IPS DF 4.7 (cell line): ENCODE measurements around the gene FBXO8.

Experiments
- DNase-seq: peaks from one replicate; pipeline ENCODE4 v3.0.0-alpha.2; 2013; ENCODE audit warnings: low spot score; ENCODE audit errors: extremely low read depth

FBXO8 gene

DNA sequence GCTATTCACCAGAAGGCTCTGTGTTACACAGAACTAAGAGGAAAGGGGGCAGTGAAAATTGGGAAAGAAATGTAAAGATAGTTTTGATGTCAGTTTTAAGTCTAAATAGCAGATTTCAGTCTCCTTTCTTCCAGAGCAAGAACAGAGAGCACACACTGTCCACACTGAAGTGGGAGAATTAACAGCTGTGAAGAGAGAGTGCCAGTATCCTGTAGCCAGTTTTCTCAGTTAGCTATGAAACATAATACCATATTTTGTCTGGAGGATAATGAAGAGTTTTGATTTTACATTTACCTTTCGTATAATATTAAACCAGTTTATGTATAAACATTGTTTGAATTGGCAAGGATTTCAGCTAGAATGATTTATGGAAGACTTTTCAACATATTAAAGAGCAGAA, 35.1 kb downstream of the FBXO8 start:
- DNase-seq = no peak

DNA sequence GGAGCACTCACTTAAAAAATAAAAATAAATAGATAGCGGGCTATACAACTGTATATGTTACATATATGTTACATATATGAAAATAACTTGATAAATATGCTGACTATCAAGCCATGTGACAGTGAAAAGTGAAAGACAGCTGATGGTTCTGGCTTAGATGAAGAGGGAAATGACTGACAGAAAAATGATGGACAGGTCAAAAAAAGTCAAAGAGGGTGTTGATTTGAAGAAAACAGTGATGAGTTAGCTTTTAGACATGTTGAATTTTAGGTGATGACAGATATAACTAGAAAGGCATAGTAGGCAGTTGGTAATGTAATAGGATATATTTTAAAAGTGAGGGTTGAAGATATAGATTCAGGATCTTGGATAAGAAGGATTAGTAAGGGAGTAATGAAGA, 37.8 kb downstream of the FBXO8 start:
- no peak for DNase-seq

DNA sequence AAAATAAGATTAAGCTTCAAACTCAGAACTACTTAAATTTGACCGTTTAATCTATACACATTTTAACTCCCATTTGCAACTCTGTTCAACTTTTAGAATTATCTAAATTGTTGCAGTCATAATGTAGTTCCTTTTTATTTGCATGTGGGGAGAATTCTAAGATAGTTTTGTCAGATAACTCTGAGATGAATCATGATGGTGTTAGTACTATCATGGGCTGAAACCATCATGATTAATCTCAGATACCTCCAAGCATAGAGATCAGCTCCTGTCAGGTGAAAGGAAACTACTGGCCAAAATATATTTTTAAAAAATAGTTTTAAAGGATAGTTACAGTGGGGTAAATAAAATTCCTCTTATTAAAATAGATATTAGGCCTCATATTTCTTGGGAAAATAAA, 39.0 kb downstream of the FBXO8 start:
- no peak for DNase-seq

DNA sequence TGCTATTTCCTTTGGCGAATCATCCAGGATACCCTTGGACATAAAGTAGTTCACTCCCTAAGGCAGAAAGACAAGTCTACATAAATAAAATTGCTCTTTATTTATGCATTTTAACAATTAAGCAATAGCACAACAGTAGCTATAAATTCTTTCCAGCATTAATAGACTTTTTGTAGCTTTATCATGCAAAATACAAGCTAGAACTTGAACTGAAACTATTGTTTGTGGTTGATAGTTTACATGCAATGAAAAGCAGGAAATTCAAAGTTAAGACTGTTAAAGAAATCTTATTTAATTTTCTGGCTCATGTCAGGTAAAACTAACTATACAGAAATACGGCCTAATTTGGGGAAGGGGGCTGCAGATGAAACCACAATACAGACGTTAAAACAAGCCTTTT, 42.3 kb downstream of the FBXO8 start:
- DNase-seq = no peak

DNA sequence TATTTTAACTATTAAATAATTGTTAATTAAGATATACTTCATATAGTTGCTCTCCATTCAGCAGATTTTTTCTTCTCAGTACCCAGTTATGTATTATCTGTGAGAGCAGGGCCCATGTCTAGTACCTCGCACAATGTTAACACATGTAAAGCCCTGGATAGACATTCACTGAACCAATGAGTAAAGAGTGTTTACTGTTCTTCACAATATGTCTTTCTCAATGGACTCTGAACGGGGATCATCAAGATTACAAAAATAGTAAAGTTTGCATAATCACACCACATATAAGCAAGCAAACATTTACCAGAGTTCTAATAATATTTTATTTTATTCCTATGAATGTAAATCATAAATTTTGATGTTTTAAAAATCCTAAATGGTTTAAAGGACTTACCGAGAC, 47.1 kb downstream of the FBXO8 start:
- no peak for DNase-seq

DNA sequence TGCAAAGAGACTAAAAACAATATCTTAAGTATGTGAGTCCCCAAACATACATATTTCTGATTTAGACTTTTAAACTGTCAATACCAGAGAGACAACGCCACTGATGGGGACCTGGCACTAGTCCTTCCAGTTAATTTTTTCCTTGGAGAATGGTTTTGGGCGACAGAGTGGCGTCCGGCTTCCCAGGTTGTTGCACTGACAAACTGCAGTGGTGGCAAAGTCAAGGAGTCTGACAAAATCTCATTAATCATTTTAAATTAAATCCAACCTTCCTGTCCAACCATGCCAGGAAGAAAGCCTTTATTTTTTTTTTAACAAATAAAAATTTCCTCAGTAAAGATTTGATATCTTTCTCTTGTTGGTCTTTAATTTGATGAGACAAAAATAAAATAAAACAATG, 52.8 kb downstream of the FBXO8 start:
- no peak for DNase-seq

DNA sequence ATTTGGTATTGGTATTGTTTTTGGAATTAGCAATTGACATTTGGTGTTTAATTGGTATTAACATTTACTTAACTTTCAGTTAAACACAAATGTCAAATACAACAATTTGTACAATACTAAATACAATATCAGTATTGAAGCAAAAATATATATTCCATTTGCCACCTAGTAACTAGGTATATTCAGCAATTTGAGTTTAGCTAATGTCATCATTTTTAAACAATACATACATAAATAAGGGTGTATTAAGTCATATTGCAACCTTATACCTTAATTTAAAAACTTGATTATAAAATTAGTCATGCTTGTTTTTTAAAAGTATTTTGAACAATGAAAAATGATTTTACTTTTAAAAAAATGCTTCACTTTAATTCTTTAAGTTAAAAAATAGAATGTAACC, 53.3 kb downstream of the FBXO8 start:
- no peak for DNase-seq

DNA sequence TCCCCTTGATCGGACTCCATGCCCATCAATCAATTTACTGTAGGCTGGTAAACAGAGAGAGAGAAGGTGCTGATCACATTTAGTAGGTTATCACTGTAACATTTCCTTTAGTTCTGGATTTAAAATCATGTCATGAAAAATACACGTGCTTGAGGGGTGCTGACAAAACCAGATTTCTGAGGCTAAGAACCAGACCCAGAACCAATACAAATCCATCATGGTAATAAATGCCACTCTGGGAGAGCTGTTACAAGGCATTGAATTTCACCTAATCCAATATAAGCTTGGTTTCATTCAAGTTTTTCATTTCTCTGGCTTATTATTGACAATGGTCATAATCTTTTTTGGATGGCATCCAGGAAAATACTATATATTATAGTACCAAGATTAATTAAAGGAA, 54.5 kb downstream of the FBXO8 start:
- DNase-seq = no peak

DNA sequence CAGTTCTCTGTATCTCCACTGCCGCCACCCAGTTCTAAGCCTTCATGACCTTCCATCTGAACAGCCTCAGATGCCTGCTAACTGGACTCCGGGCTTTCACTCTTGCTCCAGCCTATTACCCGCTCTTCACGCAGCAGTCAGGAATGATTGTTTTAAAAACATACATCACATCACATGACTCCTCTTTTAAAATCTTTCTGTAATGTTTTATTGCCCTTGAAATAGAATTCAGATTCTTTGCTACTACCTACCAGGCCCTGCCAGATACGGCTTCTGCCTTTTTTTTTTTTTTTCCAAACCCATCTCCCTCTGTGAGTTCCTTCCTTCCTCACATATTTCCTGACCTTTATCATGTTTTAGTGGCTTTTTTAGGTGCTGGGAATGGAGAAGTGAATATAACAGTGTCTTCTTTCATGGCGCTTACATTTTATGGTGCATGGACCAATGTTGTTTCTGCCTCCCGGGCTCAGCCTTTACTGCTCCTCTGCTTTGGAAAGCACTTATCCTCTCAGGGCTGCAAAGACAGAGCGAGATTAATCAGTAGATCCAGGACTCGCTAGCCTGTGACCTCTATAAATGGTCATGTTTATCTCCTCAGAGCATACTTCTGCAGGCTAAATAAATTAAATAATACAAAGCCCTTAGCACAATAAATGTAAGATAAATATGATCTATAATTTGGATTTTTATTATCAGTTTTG, 58.0 kb downstream of the FBXO8 start:
- no peak for DNase-seq

DNA sequence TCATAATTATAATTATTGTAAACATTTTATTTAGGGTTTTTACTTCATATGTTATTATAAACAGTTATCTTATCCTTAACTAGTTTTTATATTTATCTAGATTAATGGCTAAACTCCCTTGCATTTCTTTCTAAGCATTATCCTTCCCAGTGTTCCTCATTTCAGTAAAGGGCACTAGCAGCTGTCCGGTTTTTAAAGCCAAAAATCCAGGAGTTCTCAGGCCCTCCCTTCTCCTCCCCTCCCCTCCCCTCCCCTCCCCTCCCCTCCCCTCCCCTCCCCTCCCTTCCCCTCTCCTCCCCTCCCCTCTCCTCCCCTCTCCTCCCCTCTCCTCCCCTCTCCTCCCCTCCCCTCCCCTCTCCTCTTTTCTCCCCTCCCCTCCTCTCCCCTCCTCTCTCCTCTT, 58.9 kb downstream of the FBXO8 start:
- DNase-seq = no peak

DNA sequence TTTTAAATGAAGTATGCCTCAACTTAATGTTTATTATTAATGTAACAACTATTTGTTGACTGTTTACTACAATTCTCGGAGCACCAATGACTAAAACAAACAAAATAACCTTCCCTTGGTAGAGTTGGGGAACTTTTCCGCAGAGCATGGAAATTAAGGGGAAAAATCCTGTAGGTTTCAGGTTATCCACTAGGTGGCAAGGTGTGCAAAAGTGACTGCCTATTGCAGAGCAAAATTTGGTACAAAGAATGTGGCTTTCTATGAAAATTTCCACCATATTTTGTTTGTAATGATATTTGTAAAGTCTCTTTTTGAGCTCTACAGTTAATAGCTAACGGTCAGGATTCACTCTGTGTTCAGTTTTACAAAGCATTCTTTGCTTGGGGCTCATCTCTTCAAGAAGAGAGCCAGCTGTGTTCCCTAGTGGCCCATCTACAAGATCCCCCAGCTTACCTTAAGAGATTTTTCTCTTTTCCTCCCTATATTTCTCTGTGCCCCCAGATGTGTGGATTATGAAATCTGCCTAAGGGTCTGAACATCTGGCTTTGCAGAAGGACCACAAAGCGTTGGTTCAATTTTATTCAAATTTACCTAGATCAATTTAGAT, 61.1 kb downstream of the FBXO8 start:
- DNase-seq = no peak

DNA sequence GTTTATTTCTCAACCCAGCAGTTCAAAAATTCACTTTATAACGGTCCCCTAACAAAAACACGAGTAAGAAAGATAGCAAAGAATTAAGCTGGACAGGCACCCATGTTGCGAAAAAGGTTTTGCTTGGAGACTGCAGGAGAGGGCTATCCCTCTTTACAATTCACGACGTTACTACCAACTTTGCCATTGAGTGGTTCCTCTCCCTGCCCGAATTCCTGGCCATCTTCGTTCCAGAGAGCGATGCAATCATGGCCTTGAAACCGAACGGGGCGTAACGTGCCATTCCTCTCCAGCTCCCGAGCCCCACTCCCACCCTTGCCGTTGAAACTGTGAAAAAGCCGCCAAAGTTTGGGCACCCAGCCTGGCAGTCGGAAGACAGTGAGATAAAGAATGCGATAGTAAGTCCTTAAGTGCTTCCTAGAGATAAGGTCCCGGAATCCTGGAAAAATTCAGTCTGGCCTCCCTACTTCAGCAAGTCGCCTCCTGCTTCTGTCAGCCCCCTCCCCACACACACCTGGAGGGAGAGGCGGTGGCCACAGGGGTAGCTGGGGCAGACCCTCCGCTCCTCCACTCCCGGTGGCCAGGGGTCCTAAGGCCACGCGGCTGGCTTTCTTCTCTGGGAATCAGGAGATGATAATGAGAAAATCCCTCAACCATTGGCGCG, 65.2 kb downstream of the FBXO8 start:
- DNase-seq = no peak

DNA sequence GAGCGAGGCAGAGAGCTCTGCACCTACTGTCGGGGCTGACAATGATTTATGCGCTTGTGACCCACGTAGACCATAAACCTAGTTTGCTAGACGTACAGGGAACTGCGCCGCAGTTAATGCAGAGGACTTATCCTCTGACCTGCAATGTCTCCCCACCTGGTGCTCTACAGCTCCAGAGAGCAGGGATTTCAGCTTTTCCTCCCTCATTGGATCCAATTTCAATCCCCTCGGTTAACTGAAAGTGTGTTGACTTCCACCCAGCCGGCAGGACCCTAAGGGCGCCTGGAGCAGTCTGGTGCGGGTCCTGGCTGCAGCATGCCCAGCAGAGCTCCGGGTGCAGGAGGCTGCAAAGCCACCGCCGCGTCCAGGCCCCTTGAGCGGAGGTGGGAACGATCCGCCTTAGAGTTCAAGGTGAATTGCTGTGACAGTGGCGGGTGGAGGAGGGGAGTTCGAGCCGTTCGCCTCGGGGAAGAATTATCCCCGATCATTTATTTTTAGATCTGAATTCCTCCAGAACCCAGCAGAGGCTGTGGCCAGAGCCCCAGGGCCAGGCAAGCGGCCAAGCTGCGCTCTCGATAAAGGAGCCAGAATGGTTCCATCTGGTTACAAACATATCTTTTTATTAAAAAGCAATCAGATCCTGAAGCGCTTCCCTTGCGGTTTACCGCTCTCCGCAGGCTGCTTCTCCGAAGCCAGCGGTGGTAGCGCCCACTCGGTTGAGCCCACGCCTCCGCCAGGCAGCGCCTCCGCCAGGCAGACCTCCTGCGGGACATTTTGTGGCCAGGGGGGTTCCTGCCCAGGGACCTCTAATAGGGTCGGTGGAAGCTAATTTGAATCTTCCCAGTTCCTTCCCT, 66.0 kb downstream of the FBXO8 start:
- no peak for DNase-seq

DNA sequence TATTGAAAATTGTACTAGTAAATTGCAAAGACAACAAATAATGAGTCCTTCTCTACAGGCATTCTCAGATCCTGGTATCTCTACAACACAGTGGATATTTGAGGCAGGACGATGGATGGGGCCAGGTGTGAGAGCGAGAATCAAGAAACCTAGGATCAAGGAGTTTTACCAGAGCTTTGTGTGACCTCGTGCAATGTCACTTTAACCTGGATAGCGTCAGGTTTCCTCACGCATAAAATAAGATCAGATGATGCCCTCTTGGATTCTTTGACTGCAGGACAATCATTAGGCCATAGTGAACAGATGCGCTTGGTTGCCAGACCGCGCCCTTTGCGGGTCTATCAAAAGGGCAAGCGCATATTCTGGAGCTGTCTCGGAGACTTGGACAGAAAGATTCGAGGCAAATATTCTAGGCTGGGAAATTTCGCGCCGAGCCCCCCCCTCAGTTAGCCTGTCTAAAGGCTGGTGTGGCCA, 66.6 kb downstream of the FBXO8 start:
- DNase-seq = no peak

DNA sequence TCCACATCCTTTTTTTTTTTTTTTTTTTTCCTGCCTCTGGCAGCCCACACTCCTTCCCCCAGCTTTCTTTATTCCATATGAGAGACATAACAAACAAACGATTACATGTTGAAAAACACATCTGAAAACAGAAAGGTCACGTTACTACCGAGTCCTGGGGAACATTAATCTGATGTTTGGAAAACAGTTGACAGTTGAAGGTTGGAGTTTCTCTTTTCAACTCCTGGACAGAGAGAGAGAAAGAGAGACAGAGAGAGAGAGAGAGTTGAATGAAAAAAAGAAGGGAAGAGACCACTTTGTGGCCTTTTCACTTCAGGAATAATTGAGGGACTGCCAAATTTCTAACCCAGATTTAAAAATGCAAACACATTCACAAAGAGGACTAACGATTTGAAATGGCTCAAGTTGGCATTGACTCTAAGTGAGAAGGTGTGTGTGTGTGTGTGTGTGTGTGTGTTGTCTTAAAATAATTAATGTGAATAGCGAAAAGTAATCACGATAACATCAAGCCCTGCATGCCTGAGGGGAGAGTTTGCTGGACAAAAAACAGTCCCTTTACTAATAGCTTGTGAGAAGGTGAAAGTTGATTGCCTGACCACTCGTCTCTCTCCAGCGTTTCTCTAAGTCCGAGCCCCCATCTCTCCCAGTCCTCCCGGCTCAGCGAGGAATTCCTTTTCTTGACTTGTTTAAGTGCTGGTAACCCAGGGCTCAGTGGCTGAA, 67.3 kb downstream of the FBXO8 start:
- DNase-seq = no peak

DNA sequence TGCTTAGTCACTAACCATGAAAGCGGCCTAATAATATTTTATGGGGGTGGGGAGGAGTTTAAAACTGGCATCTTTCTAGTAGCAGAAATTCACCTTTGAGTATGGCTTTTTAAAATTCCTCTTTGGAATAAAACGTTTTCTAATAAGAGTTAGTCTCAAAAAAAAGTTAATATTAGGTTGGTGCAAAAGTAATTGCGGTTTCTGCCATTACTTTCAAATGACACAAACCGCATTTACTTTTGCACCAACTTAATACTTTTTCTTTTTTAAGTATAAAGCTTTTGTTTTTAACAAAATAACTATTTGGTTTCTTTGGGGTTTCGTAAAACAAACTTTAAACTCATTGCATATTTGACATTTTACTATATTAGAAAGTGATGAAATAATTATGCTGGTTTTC, 68.4 kb downstream of the FBXO8 start:
- no peak for DNase-seq

DNA sequence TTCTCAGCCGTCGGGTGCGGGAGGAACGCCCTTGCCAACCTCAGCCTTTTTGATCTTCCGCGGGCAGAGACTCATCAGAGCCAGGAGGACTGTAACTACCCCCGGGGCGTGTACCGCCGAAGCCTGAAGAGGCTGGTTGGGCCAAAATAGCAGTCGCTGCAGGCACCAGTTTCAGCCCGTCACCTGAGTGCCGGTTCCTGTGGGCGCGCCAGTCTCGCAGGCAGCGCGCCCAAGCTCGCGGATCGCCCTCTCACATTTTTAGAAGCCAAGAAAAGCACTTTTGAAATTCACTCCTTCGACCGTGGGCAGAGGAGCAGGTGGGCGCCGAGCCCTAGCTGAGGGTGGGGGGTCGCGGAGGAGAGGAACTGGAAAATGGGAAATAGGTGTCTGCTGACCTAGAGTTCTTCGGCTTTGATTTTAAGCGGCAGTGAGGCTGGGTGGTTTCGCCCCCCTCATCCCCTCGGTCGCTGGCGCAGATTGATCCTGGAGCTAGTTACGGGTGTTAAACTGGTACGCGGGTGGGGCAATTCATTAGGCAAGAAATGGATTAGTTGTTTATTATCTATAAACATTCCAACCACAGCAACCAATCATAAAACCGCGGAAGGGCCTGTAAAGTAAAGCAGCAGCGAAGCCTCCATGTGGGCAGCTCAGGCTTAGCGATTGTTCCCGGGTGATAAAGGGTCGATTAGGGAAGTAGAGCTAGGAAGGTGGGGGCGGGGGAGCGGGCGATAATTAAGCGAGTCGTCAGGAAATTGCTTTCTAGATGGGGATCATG, 69.2 kb downstream of the FBXO8 start:
- DNase-seq = no peak

DNA sequence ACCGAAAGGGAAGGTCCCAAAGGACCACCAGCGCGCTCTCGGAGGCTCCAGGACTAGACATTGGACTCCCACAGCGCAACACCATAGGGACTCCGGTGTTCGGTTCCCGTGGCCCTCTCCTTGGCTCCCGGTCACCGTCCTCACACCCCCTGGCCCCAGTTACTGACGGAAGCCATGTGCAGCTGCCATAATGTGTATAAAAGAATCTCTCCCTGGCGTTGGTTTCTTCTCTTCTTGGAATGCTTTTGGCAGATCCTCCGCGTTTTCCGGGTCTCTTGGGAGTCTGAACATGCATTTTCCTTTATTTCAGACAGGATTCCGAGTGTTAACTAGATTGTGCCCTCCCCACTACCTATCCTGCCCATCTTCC, 69.8 kb downstream of the FBXO8 start:
- no peak for DNase-seq

DNA sequence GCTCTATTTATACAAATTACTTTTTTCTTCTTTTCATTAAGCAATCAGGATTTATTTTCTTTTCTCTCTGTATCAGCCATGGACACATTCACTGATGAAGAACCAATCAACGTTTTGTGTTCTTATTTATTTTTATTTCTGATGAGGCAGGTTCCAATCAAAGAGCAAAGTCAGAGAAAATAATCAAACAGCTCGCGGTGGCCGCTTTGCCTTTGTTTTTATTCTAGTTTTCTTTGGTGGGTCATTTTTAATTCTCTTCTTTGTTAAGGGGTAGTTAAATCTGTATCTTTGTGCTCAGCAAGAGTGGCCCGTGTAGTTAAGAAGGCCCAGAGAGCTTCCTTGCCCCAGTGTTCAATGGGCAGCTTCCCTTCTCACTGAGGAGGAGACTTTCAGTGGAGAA, 71.4 kb downstream of the FBXO8 start:
- no peak for DNase-seq

DNA sequence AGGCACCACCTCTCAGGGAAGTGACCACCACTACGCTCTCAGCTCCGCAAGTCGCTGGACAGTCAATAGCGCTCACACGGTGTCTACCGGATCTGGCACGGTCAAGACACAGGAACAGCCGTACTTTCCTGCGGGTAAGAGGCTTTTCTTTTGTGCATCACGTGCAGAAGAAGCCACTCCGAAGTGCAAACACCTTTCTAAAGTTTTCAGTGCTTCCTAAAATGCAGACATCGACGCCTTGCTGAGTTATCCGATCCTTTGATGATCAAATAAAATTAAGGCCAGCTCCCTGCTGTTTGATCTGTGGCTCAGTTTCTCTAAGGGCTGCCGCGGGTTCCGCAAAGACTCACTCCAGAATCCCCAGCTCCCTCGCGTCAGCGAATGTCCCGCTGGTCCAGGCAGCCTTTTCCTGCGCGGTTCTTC, 71.8 kb downstream of the FBXO8 start:
- DNase-seq = no peak
